ACHN (cell line): ENCODE measurements around the gene YEATS2.
"Not testable (repeated sequence)": the region's sequence is repeated elsewhere in the genome, so short reads cannot be mapped to it uniquely, and the experiment has no call there.

Experiments
- DNase-seq: peaks from one replicate; pipeline ENCODE4 v3.0.0-alpha.2; 2015
- in situ Hi-C: cut with HindIII; loops from 2 replicates; pipeline ENCODE4 v1.10.0; 2017; ENCODE audit warnings: low sequenced_read_pairs, low pct_ligation_motif_present, low pct_unique_long_range_greater_than_20kb

YEATS2 gene

DNA sequence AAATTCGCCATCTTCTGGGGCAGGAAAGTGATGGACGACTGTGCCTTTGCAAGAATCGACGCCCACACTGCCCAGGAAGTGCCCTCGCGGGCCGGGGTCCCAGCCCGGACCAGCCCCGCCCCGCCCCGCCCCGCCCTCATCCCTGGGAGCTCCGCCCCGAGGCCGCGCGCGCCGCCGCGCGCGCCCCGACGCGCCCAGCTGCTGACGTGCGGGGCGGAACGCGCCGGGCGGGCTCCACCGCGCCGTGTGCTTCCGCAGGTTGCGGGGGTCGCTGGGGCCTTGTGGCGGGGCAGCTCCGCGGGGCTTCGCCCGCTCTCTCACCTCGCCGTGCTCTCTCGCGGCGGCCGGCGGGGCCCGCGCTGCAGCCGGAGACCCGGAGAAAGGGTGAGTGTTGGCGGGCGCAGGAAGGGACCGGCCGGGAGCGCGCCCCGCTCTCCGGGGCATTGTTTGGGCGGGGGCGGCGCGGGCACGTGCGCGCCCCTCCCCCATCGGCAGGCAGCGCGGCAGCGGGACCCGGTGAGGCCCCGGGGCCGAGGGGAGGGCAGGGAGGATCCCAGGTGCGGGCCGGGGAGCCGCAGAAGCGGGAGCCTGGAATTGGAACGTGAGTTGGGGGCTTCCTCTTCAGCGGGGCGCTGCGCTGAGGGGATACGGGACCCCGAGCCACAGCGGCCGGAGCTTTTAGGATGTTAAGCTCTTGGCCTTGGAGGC lies at the start of gene YEATS2:
TSS of gene YEATS2 (plus strand) at position 188 of the 708 bp plus-strand sequence. CDS start 17,366 bp downstream, outside the sequence.
- in situ Hi-C loops: no loop called here
- peak; percentile 71 for DNase-seq

DNA sequence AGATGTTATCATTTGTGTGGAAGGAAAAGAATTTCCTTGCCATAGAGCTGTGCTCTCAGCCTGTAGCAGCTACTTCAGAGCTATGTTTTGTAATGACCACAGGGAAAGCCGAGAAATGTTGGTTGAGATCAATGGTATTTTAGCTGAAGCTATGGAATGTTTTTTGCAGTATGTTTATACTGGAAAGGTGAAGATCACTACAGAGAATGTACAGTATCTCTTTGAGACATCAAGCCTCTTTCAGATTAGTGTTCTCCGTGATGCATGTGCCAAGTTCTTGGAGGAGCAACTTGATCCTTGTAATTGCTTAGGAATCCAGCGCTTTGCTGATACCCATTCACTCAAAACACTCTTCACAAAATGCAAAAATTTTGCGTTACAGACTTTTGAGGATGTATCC lies 47.0 kb upstream of the YEATS2 start:
- no peak for DNase-seq
- in situ Hi-C loops: no loop called here

DNA sequence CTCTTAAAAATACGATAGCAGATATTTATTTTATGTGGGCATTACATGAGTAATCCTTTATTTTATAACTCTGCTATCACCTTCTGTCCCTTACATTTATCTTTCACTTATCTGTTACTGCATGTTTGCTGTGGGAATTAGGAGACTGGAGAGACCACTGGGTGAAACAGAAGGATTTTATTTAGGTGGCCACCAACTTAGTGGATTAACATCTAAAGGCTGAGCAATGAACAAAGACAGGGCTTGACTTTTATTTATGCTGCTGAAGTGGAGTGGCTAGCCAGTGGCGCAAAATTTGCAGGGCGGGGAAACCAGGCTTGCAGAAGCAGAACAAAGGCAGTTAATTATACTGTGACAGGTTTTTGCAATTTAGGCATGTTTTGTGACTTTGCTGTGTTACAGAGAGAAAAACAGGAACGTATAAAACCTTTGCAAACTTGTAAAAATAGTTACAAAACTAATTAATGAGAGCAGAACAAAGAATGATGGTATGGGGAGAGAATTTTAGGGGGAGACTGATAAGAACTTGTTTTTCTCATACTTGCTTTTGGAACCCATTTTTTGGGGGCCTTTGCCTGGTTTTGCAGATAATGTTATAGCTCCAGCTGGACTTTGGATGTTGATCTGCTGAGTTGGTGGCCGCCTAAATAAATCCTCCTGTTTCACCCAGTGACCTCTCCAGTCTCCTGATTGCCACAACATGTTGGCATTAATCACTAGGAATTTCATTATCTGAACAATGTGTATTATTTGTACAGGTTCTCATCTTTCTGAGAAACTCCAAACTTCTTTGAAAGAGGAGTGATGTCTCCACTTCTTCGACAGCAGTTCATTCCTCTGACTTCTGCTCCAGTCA lies 44.2 kb upstream of the YEATS2 start:
- no peak for DNase-seq

DNA sequence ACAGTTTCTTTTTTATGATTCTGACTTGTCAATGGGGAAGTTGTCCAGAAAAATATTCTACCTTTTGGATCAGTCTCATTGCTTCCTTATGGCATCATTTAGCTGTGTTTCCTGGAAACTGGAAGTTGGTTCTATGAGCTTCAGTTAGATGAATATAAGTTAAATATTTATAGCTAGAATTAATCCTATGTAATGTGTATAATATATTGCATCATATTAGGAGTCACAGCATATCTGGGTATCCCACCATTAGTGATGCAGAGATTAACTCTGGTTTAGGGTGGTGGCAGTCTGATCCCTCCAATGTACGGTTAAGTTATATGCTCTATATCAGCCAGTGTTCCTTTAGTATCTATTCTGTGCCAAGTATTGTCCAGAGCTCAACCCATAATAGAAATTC lies 42.9 kb upstream of the YEATS2 start:
- in situ Hi-C loops: no loop called here

More for the DNA sequence above, 44.2 kb upstream of the YEATS2 start:
- in situ Hi-C loops: no loop called here

DNA sequence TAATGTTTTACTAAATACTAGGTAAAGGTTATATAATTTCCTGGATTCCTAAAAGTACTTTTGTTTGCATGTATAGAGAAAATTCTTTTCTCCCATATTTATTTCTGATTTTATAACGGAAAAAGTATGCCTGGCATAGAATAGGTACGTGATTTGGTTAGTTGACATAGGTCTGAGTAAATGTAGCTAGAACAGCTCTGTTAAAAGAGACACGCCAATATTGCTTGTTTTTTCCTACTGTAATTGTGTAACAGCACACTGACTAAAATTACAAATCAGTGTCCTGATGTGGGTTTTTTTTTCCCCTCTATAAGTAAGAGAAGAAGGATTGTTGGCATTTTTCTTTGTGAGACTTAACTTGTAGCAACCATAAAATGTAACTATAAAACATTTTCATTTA lies 35.5 kb upstream of the YEATS2 start:
- in situ Hi-C loops: no loop called here
- no peak for DNase-seq

More for the DNA sequence above, 42.9 kb upstream of the YEATS2 start:
- DNase-seq: no peak

DNA sequence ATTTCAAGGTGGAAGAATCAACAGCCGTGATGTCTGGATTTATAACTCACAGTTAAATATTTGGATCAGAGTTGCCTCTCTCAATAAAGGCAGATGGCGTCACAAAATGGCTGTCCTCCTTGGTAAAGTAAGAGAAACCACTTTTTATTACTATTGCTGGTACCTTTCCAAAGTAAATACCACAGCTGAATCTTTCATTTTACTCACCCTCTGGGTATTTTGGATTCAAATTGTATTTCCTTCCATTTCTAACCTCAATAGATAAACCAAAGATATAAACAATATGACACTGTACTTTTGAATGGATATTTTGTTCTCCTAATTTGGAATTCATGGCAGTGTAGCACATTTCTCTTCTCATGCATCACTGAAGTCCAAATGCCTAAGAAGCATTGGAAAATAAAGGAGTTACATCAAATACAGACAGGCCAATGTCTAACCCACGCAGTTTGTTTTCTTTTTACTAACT lies 32.6 kb upstream of the YEATS2 start:
- in situ Hi-C loops: no loop called here
- DNase-seq: peak; percentile 2

DNA sequence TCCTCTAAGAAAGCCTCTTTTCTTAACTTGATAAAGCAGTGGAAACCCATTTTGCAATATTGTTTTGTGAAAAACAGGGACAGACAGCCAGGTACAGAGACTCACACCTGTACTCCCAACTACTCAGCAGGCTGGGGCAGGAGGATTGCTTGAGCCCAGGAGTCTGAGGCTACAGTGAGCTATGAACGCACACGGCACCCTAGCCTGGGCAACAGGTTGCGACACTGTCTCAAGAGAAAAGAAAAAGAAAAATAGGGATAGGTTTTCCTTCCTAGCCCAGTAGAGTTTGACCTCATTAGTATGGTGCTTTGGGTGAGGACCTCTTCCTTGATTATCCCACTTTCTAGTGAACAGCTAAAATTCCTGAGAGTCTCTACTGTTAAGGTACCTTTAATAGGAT lies 17.5 kb upstream of the YEATS2 start:
- no peak for DNase-seq
- in situ Hi-C loops: no loop called here

DNA sequence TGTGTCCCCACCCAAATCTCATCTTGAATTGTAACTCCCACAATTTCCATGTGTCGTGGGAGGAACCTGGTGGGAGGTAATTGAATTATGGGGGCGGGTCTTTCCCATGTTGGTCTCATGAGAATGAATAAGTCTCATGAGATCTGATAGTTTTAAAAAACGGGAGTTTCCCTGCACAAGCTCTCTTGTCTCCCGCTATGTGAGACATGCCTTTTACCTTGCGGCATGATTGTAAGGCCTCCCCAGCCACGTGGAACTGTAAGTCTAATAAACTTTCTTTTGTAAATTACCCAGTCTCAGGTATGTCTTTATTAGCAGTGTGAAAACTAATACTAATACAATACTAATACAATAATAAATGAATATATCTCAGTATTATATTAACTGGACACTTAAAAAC lies 9.9 kb upstream of the YEATS2 start:
- in situ Hi-C loops: no loop called here
- DNase-seq: no peak

DNA sequence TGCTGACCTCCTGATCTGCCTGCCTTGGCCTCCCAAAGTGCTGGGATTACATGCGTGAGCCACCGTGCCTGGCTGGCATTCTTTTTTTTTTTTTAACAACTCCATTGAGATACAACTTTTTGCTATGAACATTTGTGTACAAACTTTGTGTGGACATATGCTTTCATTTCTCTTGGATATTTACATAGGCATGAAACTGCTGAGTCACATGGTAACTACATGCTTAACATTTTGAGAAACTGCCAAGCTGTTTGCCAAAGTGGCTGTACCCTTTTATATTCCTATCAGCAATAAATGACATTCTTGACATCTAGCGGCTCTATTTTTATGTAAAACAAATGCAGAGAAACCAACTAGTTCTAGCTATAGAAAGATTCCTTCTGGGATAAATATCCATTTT lies 8.7 kb upstream of the YEATS2 start:
- no peak for DNase-seq
- in situ Hi-C loops: no loop called here

DNA sequence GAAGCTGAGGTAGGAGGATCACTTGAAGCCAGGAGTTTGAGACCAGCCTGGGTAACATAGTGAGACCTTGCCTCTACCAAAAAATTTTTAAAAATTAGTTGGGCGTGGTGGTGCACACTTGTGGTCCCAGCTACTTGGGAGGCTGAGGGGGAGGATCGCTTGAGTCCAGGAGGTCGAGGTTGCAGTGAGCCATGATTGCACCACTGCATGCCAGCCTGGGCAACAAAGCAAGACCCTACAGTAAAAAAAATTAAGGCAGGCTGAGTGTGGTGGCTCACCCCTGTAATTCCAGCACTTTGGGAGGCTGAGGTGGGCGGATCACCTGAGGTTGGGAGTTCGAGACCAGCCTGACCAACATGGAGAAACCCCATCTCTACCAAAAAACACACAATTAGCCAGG lies 8.0 kb upstream of the YEATS2 start:
- DNase-seq, in situ Hi-C loops: not testable (repeated sequence)

DNA sequence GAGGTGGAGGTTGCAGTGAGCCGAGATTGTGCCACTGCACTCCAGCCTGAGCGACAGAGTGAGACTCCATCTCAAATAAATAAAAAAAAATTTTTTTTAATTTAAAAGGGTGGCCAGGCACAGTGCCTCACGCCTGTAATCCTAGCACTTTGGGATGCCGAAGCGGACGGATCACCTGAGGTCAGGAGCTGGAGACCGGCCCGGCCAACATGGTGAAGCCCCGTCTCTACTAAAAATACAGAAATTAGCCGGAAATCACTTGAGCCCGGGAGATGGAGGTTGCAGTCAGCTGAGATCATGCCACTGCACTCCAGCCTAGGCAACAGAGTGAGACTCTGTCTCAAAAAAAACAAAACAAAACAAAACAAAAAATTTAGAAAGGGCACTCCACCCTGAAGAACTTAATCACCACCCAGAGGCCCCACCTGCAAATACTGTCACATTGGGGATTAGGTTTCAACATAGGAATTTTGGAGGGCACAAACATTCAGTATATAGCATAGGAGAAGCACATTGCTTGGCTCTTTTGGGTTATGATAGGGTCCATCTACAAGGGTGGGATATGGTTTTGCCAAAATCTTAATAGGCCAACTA lies 7.1 kb upstream of the YEATS2 start:
- in situ Hi-C loops: no loop called here
- DNase-seq: no peak

DNA sequence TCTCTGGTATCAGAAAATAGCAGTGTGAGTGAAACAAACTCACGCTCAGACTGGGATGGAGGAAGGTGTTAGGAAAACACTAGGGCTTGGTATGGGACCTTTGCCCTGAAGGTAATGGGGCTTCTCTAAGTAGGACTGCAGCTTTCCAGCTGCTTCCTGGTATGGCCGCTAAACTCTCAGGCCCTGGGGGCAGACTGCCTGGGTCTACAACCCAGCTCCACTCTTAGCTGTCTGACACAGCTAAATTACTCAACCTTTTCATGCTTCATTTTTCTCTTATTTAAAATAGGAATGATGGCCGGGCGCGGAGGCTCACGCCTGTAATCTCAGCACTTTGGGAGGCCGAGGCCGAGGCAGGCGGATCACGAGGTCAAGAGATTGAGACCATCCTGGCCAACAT lies 5.2 kb upstream of the YEATS2 start:
- in situ Hi-C loops: no loop called here
- no peak for DNase-seq

DNA sequence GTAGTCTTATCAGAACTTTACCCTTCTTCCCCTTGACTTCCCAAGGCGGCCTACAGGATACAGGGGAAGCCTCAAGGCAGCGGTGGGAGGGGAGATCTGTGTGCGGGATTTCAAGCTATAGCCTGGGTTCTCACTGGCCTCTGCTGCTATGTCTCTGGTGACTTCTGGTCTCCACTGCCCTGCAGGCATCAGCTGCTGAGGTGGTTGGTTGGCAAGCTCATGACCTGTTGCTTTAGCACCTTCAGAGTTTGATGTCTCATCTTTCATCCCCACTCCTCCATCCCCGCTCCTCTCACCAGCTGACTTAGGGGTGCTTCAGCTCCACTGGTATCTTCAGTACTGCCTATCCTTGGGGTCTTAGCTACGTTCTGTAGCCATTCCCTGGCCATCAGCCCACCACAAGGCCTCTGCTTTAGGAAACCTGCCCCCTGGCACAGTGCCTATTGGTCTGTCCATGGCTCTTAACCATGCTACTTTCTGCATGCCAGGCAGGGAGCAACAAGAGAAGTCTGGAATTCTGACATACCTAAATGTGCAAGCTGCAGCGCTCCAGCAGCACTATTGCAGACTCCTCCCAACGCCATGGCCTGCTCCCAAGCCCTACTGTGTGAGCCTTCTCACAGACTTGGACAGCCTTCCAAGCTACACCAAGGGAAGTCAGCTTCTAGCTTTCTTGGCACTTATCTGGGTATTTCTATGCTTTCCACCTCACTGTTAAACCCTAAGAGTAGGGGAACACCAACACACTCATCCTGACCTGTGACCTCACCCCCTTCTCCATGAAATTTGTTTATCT lies 1.8 kb upstream of the YEATS2 start:
- DNase-seq: no peak
- in situ Hi-C loops: no loop called here

DNA sequence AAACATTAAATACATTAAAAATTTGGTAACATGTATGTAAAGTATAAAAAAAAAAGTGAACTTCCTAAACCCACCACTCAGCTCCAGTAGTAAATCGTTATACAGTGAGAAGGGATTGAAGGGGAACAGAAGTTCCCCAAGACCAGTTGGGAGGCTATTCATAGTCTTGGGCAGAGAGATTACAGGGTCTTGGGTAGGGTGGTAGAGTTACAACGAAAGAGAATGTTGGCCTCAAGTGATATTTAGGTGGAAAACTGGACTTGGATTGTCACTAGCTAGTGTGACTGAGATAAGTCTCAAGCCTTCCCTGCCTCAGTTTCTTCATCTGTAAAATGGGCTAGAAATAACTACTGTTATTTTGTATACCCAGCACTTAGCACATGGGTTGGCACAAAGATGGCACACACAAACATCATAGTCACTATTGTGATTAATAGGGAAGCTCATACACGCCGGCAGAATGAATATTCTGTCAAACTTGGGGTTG lies 431 bp upstream of the YEATS2 start:
- in situ Hi-C loops: no loop called here
- no peak for DNase-seq

DNA sequence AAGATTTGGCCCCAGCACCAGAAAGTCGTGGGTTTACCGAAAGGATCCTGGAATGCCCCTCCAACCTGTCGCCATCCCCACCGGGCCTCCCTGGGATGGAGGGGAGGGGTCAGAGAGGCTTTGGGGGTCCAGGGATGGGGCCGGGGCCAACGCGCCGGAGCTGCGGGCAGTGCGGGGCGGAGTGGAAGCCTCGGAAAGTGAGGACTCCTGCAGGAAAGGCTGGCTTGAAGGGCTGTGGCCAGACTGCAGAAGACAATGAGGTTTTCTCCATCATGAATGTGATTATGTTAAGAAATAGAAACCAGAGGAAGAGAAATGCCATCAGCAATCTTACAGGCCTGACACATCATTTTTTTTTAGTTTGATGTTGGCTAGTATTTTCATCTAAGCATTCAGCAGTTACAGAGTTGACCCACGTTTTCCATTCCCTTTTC lies 738 bp downstream of the YEATS2 start:
- in situ Hi-C loops: no loop called here
- peak; percentile 30 for DNase-seq

DNA sequence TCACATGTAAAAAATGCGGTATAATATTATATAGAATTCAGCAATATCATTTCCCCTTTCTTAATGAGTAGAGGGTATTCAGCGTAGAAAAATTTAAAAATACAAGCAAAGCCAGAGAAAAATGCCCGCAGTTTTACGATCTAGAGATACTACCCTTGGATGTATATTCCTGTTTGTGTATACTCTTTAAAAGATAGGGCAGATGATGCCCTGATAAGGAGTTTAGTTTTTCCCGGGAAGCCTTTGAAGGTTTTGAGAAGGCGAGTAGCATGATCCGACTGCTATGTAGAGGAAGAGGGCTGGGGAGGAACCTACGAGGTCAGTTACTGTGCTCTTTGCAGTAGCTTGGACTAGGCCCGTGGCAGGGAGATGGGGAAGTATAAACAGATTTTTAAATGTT lies 1.2 kb downstream of the YEATS2 start:
- in situ Hi-C loops: no loop called here
- DNase-seq: peak; percentile 20

DNA sequence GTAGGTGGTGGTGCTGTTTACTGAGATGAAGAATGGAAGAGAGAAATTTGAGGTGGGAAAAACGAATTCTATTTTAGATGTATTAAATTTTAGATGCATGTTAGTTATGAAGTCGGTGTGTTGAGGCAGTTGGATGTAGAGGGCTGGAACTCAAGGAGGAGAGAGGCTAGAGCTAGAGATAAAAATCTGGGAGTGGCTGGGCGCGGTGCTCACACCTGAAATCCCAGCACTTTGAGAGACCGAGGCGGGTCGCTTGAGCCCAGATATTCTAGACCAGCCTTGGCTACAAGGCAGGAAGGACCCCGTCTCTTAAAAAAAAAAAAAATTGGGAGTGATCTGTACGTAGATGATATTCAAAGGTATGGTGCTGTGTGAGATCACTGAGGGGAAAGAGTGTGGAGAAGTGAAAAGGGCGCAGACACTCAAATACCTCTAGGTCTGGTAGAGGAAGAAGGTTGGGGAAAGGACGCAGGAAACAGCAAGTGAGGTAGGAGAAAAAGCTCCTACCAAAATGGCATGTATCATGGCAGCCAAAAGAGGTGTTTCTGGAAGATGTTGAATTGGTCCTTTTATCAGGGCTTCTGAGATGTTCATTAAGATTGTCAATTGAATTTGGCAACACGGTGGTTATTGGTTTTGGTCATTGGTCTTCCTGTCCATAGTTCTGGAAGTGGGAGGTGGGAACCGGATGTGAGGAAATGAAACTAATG lies 1.8 kb downstream of the YEATS2 start:
- in situ Hi-C loops: no loop called here
- no peak for DNase-seq

DNA sequence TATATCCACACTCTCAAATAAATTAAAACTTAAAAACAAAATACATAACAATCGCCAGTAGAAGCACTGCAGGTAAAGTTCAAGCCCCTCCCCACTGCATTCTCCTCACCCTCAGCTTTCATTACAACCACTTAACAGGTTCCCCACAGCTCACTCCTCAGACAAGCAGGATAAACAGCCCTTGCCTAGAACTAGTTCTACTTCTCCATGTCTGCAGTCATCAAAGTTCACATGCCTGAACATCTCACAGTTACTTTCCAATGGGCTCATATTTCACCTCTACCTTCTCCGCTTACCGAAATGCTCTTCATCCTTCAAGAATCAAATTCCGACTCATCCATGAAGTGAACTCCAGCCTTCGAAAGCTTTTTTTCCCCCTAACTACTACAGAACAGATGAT lies 4.1 kb downstream of the YEATS2 start:
- in situ Hi-C loops: no loop called here

More for the DNA sequence above, 4.1 kb downstream of the YEATS2 start:
- no peak for DNase-seq
